WTC11 (cell line): ENCODE results near the gene CD48. TPM values are rescaled to one million over a fixed set of nuclear protein-coding genes. Genes with fewer than 3 reads are reported as not detected.

ENCODE experiments used
- ATAC-seq: fragments of 200-7000 bp; cut with Tn5 transposase; 2 replicates; pipeline ENCODE4 v1.10.0; 2021; ENCODE audit warnings: mild to moderate bottlenecking, moderate library complexity
- CTCF ChIA-PET: fragments of 300-600 bp; sonication (Branson Sonifier 250); formaldehyde crosslinking; loops from one replicate; lab custom pipeline; 2021; ENCODE audit warnings: antibody characterized with exemption; lab: Charles Lee
- POLR2A ChIA-PET: fragments of 350-600 bp; sonication (Branson Sonifier 250); formaldehyde crosslinking; loops from one replicate; lab custom pipeline; 2021; ENCODE audit warnings: antibody characterized with exemption; lab: Charles Lee
- DNase-seq: peaks from one replicate; pipeline ENCODE4 v3.0.0; 2021; ENCODE audit warnings: low spot score
- H3K27ac Mint-ChIP-seq: 2 replicates; pipeline ENCODE4 v1.8.0; 2021; ENCODE audit warnings: mixed read lengths
- H3K27me3 Mint-ChIP-seq: 2 replicates; pipeline ENCODE4 v1.8.0; 2021; ENCODE audit warnings: low read depth, mild to moderate bottlenecking, moderate library complexity, mixed read lengths
- H3K36me3 Mint-ChIP-seq: 2 replicates; pipeline ENCODE4 v1.8.0; 2021; ENCODE audit warnings: mixed read lengths
- H3K4me1 Mint-ChIP-seq: 2 replicates; pipeline ENCODE4 v1.8.0; 2022; ENCODE audit warnings: mixed read lengths
- H3K4me3 Mint-ChIP-seq: 2 replicates; pipeline ENCODE4 v1.8.0; 2021; ENCODE audit warnings: mild to moderate bottlenecking, moderate library complexity, mixed read lengths
- H3K9me3 Mint-ChIP-seq: 2 replicates; pipeline ENCODE4 v1.8.0; 2021; ENCODE audit warnings: mixed read lengths
- AR ChIP-seq: fragments of 250-450 bp; sonication (Bioruptor Pico); IDR thresholded peaks from 2 replicates; pipeline ENCODE4 v1.9.0; 2021; ENCODE audit warnings: mild to moderate bottlenecking
- CBFB ChIP-seq: sonication (generic); formaldehyde crosslinking; IDR thresholded peaks from 2 replicates; pipeline ENCODE4 v1.8.1; 2022; ENCODE audit warnings: mild to moderate bottlenecking, low read depth, missing genetic modification reagents
- EMX1 ChIP-seq: fragments of 250-450 bp; sonication (Bioruptor Pico); IDR thresholded peaks from 2 replicates; pipeline ENCODE4 v1.8.0; 2021; ENCODE audit warnings: mild to moderate bottlenecking
- ETV6 ChIP-seq: sonication (generic); formaldehyde crosslinking; IDR thresholded peaks from 2 replicates; pipeline ENCODE4 v1.8.1; 2022; ENCODE audit warnings: mild to moderate bottlenecking, missing genetic modification reagents
- IRF2 ChIP-seq: sonication (generic); formaldehyde crosslinking; IDR thresholded peaks from 2 replicates; pipeline ENCODE4 v1.8.0; 2022; ENCODE audit warnings: low read depth, missing genetic modification reagents, borderline replicate concordance
- JUN ChIP-seq: sonication (generic); formaldehyde crosslinking; IDR thresholded peaks from 2 replicates; pipeline ENCODE4 v1.8.0; 2023; ENCODE audit warnings: mild to moderate bottlenecking, missing genetic modification reagents
- KAT7 ChIP-seq: sonication (generic); formaldehyde crosslinking; IDR thresholded peaks from 2 replicates; pipeline ENCODE4 v1.8.1; 2023; ENCODE audit warnings: missing genetic modification reagents, mild to moderate bottlenecking, borderline replicate concordance
- NR3C1 ChIP-seq: sonication (generic); formaldehyde crosslinking; conservative IDR thresholded peaks from 2 replicates; pipeline ENCODE4 v1.8.1; 2023; ENCODE audit warnings: low read depth, mild to moderate bottlenecking, missing genetic modification reagents
- ZMAT4 ChIP-seq: fragments of 250-450 bp; sonication (Bioruptor Pico); IDR thresholded peaks from 2 replicates; pipeline ENCODE4 v1.9.0; 2021; ENCODE audit warnings: mild to moderate bottlenecking
- ZNF138 ChIP-seq: sonication (generic); formaldehyde crosslinking; conservative IDR thresholded peaks from 2 replicates; pipeline ENCODE4 v1.8.1; 2022; ENCODE audit warnings: mild to moderate bottlenecking, moderate library complexity, missing genetic modification reagents
- ZNF263 ChIP-seq: sonication (generic); formaldehyde crosslinking; IDR thresholded peaks from 2 replicates; pipeline ENCODE4 v1.8.1; 2022; ENCODE audit warnings: low read depth, mild to moderate bottlenecking, moderate library complexity, missing genetic modification reagents
- ZNF416 ChIP-seq: fragments of 250-450 bp; sonication (Bioruptor Pico); IDR thresholded peaks from 2 replicates; pipeline ENCODE4 v1.9.0; 2021; ENCODE audit warnings: mild to moderate bottlenecking, inconsistent platforms
- ZNF671 ChIP-seq: fragments of 250-450 bp; sonication (Bioruptor Pico); IDR thresholded peaks from 2 replicates; pipeline ENCODE4 v1.8.0; 2021; ENCODE audit warnings: mild to moderate bottlenecking
- ZSCAN18 ChIP-seq: fragments of 250-450 bp; sonication (Bioruptor Pico); IDR thresholded peaks from 2 replicates; pipeline ENCODE4 v2.1.2; 2022; ENCODE audit warnings: mild to moderate bottlenecking, moderate library complexity
- total RNA-seq: library from RNA; stranded (reverse); gene quantifications from 3 replicates; pipeline ENCODE4 v1.2.3, GENCODE V29; 2021
- TF ChIP-seq, protein P1 (sequence below): sonication (generic); formaldehyde crosslinking; IDR thresholded peaks from 2 replicates; pipeline ENCODE4 v1.8.1; 2022; ENCODE audit warnings: low read depth, missing genetic modification reagents, borderline replicate concordance
- TF ChIP-seq, protein P2 (sequence below): sonication (generic); formaldehyde crosslinking; IDR thresholded peaks from 2 replicates; pipeline ENCODE4 v1.8.1; 2022; ENCODE audit warnings: missing genetic modification reagents, borderline replicate concordance
- TF ChIP-seq, protein P3 (sequence below): sonication (generic); formaldehyde crosslinking; conservative IDR thresholded peaks from 2 replicates; pipeline ENCODE4 v1.8.1; 2022; ENCODE audit warnings: mild to moderate bottlenecking, missing genetic modification reagents

CD48 gene
- total RNA-seq, 1 experiment from 2014 or later = 0.66 TPM

DNA sequence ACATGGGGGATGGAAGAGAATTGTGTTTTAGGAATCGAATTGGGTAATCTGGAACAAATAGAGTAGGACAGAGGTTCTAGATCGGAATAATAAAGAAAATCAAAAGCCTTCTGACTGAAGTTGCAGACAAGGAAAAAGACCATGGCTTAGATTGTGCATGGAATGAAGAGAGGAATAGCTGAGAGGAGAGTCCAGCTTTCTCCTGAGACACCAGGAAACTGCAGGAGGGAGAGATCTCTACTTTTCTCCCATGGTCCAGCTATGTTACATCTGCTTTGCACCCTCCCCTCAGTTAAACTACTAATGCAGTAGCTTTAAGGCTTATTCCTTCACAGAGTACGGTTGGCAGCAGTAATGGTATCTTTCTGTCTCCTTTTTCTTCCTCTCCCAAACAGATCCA is 40.8 kb upstream of the CD48 start:
- ChIA-PET POLR2A (no interaction called here), CTCF (interaction anchor here (1.3 kb wide), 1 partner anchor 25 kb away, joined by 7 read pairs; no protein-coding TSS in a partner anchor)
- DNase-seq = no peak
- Mint-ChIP-seq H3K27me3 (peaks cover 16% of the 10 kb centered on the region), H3K4me1 (peaks cover 9% of the 10 kb centered on the region), H3K9me3 (no peaks in the 10 kb centered on the region), H3K4me3 (no peak overlapping the region), H3K27ac (no peak overlapping the region), H3K36me3 (no peaks in the 10 kb centered on the region)
- TF ChIP-seq, protein P1, sequence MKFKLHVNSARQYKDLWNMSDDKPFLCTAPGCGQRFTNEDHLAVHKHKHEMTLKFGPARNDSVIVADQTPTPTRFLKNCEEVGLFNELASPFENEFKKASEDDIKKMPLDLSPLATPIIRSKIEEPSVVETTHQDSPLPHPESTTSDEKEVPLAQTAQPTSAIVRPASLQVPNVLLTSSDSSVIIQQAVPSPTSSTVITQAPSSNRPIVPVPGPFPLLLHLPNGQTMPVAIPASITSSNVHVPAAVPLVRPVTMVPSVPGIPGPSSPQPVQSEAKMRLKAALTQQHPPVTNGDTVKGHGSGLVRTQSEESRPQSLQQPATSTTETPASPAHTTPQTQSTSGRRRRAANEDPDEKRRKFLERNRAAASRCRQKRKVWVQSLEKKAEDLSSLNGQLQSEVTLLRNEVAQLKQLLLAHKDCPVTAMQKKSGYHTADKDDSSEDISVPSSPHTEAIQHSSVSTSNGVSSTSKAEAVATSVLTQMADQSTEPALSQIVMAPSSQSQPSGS (CRISPR knock-in tag) = no peak
- TF ChIP-seq KAT7 (CRISPR knock-in tag) (no peak), CBFB (no peak), ZSCAN18 (CRISPR knock-in tag) (no peak), ETV6 (CRISPR knock-in tag) (no peak), ZNF416 (CRISPR knock-in tag) (no peak), ZNF671 (no peak), NR3C1 (CRISPR knock-in tag) (no peak)
- no peak for ATAC-seq

DNA sequence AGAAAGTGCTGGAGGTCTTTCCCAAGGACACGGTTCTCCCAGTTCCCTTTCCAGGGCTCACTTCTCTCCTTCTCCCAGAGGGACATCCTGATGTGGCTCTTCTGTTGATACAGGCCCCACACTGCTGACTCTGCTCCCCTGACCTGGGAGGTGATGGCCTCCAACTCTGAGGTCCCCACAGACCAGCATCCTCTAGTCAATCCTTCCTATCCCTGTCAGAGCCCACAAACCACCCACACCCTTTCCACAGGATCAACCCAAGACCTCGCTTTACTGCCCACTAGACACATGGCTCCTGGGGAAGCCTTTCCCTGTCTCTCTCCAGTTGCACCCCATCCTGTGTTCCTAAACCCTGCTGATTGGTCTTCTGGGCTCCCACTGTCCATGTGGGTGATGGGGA is 39.0 kb upstream of the CD48 start:
- Mint-ChIP-seq H3K4me3 (no peak overlapping the region), H3K27ac (no peak overlapping the region), H3K36me3 (no peaks in the 10 kb centered on the region), H3K27me3 (peaks cover 16% of the 10 kb centered on the region), H3K4me1 (peaks cover 24% of the 10 kb centered on the region), H3K9me3 (no peaks in the 10 kb centered on the region)
- ATAC-seq = no peak
- ChIA-PET POLR2A (no interaction called here), CTCF (interaction anchor here (1.4 kb wide), 1 partner anchor 17 kb away, joined by 5 read pairs; no protein-coding TSS in a partner anchor)
- no peak for TF ChIP-seq JUN (CRISPR knock-in tag)
- DNase-seq = no peak

DNA sequence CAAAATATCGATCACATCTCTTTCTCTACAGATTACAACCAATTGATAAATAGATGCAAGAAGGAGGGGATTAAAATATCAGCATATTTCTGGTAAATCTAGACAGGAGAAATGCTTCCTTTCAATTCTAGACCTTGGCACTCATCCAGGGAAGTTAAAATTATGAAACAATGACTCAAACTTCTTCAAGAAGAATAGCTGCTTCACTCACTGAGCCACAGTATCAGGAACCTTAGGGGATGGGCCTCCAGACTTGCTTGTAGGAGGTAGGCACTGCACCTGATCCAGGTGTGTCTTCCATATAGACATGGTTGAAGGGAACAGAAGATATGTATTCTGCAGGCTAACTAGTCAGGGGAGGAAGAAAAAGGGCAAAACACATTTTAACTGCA is 37.3 kb upstream of the CD48 start:
- H3K9me3 Mint-ChIP-seq = no peaks in the 10 kb centered on the region
- ATAC-seq = no peak
- H3K4me3 Mint-ChIP-seq = no peak overlapping the region
- CTCF ChIA-PET = interaction anchor here (0.8 to 2.7 kb wide), 10 partner anchors 19 to 144 kb away, joined by 3 to 20 read pairs (median 4); no protein-coding TSS in a partner anchor
- H3K27me3 Mint-ChIP-seq = peaks cover 16% of the 10 kb centered on the region
- H3K27ac Mint-ChIP-seq = no peak overlapping the region
- TF ChIP-seq AR (no peak), ZNF138 (CRISPR knock-in tag) (no peak), ZNF263 (CRISPR knock-in tag) (no peak), EMX1 (CRISPR knock-in tag) (no peak)
- H3K4me1 Mint-ChIP-seq = peaks cover 35% of the 10 kb centered on the region
- DNase-seq = no peak
- POLR2A ChIA-PET = no interaction called here
- no peaks in the 10 kb centered on the region for H3K36me3 Mint-ChIP-seq

GRCh38 chr1:160748181-160748877 is 36.7 kb upstream of the CD48 start:
- peak; percentile 59 for ATAC-seq
- ChIA-PET POLR2A (interaction anchor here (0.7 kb wide), 1 partner anchor 242 kb away, joined by 4 read pairs; no protein-coding TSS in a partner anchor), CTCF (interaction anchor here (0.8 to 2.7 kb wide), 11 partner anchors 20 to 143 kb away, joined by 3 to 20 read pairs (median 4); no protein-coding TSS in a partner anchor)
- H3K27me3 Mint-ChIP-seq = peaks cover 16% of the 10 kb centered on the region
- DNase-seq = no peak
- peaks cover 35% of the 10 kb centered on the region for H3K4me1 Mint-ChIP-seq
- H3K27ac Mint-ChIP-seq = no peak overlapping the region
- no peak overlapping the region for H3K4me3 Mint-ChIP-seq
- no peaks in the 10 kb centered on the region for H3K36me3 Mint-ChIP-seq
- no peaks in the 10 kb centered on the region for H3K9me3 Mint-ChIP-seq
- TF ChIP-seq AR = no peak
- TF ChIP-seq, protein P2, sequence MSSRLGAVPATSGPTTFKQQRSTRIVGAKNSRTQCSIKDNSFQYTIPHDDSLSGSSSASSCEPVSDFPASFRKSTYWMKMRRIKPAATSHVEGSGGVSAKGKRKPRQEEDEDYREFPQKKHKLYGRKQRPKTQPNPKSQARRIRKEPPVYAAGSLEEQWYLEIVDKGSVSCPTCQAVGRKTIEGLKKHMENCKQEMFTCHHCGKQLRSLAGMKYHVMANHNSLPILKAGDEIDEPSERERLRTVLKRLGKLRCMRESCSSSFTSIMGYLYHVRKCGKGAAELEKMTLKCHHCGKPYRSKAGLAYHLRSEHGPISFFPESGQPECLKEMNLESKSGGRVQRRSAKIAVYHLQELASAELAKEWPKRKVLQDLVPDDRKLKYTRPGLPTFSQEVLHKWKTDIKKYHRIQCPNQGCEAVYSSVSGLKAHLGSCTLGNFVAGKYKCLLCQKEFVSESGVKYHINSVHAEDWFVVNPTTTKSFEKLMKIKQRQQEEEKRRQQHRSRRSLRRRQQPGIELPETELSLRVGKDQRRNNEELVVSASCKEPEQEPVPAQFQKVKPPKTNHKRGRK (CRISPR knock-in tag) = no peak
- TF ChIP-seq IRF2 (CRISPR knock-in tag) = no peak
- no peak for TF ChIP-seq ZMAT4 (CRISPR knock-in tag)
- TF ChIP-seq, protein P3, sequence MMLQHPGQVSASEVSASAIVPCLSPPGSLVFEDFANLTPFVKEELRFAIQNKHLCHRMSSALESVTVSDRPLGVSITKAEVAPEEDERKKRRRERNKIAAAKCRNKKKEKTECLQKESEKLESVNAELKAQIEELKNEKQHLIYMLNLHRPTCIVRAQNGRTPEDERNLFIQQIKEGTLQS (CRISPR knock-in tag) = no peak
